GM12864 (cell line): ENCODE measurements around the gene RSPO4.
A peak's percentile ranks its signal among the peaks of the same experiment; 100 is the strongest.
"Not testable (repeated sequence)": the region's sequence is repeated elsewhere in the genome, so short reads cannot be mapped to it uniquely, and the experiment has no call there.

Experiments used
- DNase-seq: peaks from one replicate; pipeline ENCODE4 v3.0.0-alpha.2; 2011; ENCODE audit warnings: low read depth
- H3K4me3 ChIP-seq: 2 replicates; pipeline ENCODE4 v1.5.1; 2011; ENCODE audit warnings: mild to moderate bottlenecking, low read depth, low read length, control low read depth
- CTCF ChIP-seq: IDR thresholded peaks from 2 replicates; pipeline ENCODE4 v1.5.1; 2011; ENCODE audit warnings: low read depth, mild to moderate bottlenecking, moderate library complexity, low read length, control low read depth, inconsistent platforms; ENCODE audit errors: missing control alignments

RSPO4 gene

GRCh38 chr20:987677-988076 is 14.4 kb downstream of the RSPO4 start:
- no peak for DNase-seq
- TF ChIP-seq CTCF = no peak
- no peak overlapping the region for H3K4me3 ChIP-seq

DNA sequence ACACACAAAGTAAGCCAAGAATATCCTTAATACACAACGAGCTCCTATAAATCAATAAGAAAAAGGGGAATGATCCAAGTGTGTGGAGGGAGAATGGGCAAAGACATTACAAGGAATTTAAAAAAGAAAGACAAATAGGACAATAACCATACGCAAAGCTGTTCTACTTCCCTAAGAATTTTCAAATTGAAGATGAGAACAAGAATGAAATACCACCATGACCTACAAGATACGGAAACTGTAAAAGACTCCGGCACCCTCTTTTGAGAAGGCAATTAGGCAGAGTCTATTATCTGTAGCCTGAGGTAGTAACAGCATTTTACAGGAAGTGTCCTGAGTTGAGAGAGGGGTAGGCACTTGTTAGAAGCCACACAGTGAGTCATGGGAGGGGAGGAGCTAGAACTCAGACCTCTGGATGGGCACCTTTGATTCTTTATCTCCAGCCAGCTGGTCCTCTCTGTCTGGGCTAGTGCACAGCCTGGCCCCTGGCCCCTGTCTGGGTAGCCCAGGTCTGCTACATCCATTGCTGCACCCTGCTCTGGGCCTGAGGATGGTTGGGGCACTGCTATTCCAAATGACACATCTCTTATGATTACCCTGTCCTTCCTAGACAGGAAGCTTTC is 15.3 kb downstream of the RSPO4 start:
- no peak for DNase-seq
- no peak for TF ChIP-seq CTCF

GRCh38 chr20:984994-985393 is 17.1 kb downstream of the RSPO4 start:
- not testable (repeated sequence) for DNase-seq

More for the DNA sequence above, 15.3 kb downstream of the RSPO4 start:
- H3K4me3 ChIP-seq = no peak overlapping the region

GRCh38 chr20:982754-983153 is 19.4 kb downstream of the RSPO4 start:
- no peak for DNase-seq
- H3K4me3 ChIP-seq = no peak overlapping the region
- no peak for TF ChIP-seq CTCF

More at GRCh38 chr20:984994-985393, 17.1 kb downstream of the RSPO4 start:
- not testable (repeated sequence) for H3K4me3 ChIP-seq

GRCh38 chr20:977021-977420 is 25.1 kb downstream of the RSPO4 start:
- H3K4me3 ChIP-seq = no peak overlapping the region
- TF ChIP-seq CTCF = no peak
- DNase-seq = no peak

GRCh38 chr20:976033-976432 is 26.1 kb downstream of the RSPO4 start:
- DNase-seq = no peak
- TF ChIP-seq CTCF = no peak
- no peak overlapping the region for H3K4me3 ChIP-seq

DNA sequence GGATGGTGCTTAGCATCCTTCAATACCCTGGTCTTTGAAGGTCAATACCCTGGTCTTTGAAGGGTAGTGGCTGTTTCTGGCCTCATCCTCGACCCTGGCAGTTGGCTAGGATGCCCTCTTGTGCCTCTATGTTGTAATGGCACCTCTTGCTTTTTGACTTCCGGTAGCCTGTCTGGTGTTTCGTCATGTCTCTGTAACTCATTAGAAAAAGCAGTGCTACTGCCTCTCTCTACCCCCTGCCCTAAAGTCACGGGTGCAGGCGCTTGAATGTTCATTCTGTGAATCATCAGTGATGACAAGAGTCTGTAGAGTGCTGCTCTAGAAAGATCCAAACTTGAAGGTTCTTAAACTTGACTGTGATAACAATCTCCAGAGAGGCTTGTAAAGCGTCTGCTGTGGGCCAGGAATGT is 28.3 kb downstream of the RSPO4 start:
- peak; percentile 31 for DNase-seq
- TF ChIP-seq CTCF = peak; percentile 73
- no peak overlapping the region for H3K4me3 ChIP-seq
